SU-DHL-6 (cell line): ENCODE data around the gene DOCK1.

Source experiments
- H2AFZ ChIP-seq: fragments of 200-600 bp; sonication (generic); 2 replicates; pipeline ENCODE4 v1.6.1; 2014; ENCODE audit warnings: low read depth, mild to moderate bottlenecking, moderate library complexity, mixed read lengths, antibody characterized with exemption, low read length; ENCODE audit not compliant: severe bottlenecking
- H3F3A ChIP-seq: fragments of 200-600 bp; shearing (Covaris generic); 2 replicates; pipeline ENCODE4 v1.6.0; 2016; ENCODE audit warnings: antibody characterized with exemption, mild to moderate bottlenecking; ENCODE audit not compliant: insufficient read depth
- H3K27ac ChIP-seq: fragments of 200-600 bp; sonication (generic); 2 replicates; pipeline ENCODE4 v1.5.1; 2016; ENCODE audit warnings: low read depth, mild to moderate bottlenecking, low read length, moderate library complexity, mixed read lengths
- H3K27me3 ChIP-seq: fragments of 200-600 bp; sonication (generic), shearing (Covaris generic); 2 replicates; pipeline ENCODE4 v1.6.0; 2014; ENCODE audit warnings: mild to moderate bottlenecking, low read length
- H3K36me3 ChIP-seq: fragments of 200-600 bp; sonication (generic); 2 replicates; pipeline ENCODE4 v1.6.1; 2014; ENCODE audit warnings: mild to moderate bottlenecking, low read length, mixed read lengths
- H3K4me2 ChIP-seq: fragments of 300-600, 200-600 bp; shearing (Covaris generic), sonication (generic); 2 replicates; pipeline ENCODE4 v1.6.0; 2014; ENCODE audit warnings: low read length, low read depth, mild to moderate bottlenecking; ENCODE audit not compliant: poor library complexity, severe bottlenecking
- H3K4me3 ChIP-seq: fragments of 200-600 bp; sonication (generic); 2 replicates; pipeline ENCODE4 v1.5.1; 2014; ENCODE audit warnings: antibody characterized with exemption, low read length, mild to moderate bottlenecking, mixed read lengths; ENCODE audit not compliant: insufficient read depth, poor library complexity, severe bottlenecking
- H3K79me2 ChIP-seq: fragments of 200-600 bp; sonication (generic); 2 replicates; pipeline ENCODE4 v1.6.1; 2014; ENCODE audit warnings: mild to moderate bottlenecking, low read length, moderate library complexity; ENCODE audit not compliant: insufficient read depth
- H3K9ac ChIP-seq: fragments of 200-600 bp; sonication (generic); 2 replicates; pipeline ENCODE4 v1.7.0; 2014; ENCODE audit warnings: mild to moderate bottlenecking, low read length
- H3K9me2 ChIP-seq: fragments of 200-600 bp; sonication (generic); replicated peaks from 2 replicates; pipeline ENCODE4 v1.6.1; 2014; ENCODE audit warnings: low read length; ENCODE audit not compliant: insufficient read depth
- H3K9me3 ChIP-seq: fragments of 200-600 bp; sonication (generic); 2 replicates; pipeline ENCODE4 v1.6.1; 2014; ENCODE audit warnings: low read length, mixed read lengths; ENCODE audit not compliant: insufficient read depth
- H4K20me1 ChIP-seq: fragments of 200-600 bp; sonication (generic); 2 replicates; pipeline ENCODE4 v1.6.1; 2014; ENCODE audit warnings: low read depth, mild to moderate bottlenecking, antibody characterized with exemption, low read length, moderate library complexity, mixed read lengths
- CTCF ChIP-seq: fragments of 200-600 bp; sonication (generic); IDR thresholded peaks from one replicate; pipeline ENCODE4 v1.5.1; 2017; ENCODE audit warnings: antibody characterized with exemption, mild to moderate bottlenecking, low read length, moderate library complexity; ENCODE audit not compliant: insufficient read depth, poor library complexity, severe bottlenecking
- EZH2phosphoT487 ChIP-seq: fragments of 200-600 bp; sonication (generic), shearing (Covaris generic); conservative IDR thresholded peaks from 2 replicates; pipeline ENCODE4 v1.6.1; 2018; ENCODE audit warnings: mild to moderate bottlenecking, antibody characterized with exemption, low read length, moderate library complexity, mixed read lengths

DOCK1 gene

DNA sequence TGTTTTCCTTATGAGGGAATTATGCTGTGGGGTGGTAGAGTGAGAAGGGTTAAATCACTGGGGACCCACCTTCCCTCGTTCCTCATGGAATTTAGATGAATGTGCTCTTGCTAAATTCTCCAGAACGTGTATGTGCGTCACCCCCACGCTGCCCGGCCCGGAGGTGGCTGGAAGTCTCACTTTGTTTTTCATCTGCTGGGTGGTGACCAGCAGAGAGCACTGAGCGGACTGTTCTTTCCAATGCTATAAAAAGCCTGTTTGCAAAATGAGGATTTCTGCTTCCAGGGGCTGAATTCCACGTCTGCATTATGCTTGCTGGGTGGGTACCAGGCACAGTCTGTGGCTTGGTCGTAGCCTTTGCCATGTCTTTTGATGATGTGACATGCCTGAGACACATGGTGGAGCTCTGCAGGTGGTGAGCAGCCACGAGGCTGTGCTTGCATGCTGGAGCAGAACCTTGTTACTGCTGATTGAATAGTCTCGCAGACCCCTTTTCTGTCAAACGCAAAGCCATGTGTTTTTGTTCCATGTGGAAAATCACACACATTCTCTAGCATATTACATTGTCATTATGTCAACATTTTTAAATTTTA is 323.1 kb downstream of the DOCK1 start:
- H3K36me3 ChIP-seq: no peaks in the 10 kb centered on the region
- no peaks in the 10 kb centered on the region for H3K9me2 ChIP-seq
- H3K27me3 ChIP-seq: no peaks in the 10 kb centered on the region
- no peak for TF ChIP-seq EZH2phosphoT487
- TF ChIP-seq CTCF: no peak
- no peak overlapping the region for H3K9ac ChIP-seq
- H3K9me3 ChIP-seq: no peaks in the 10 kb centered on the region
- no peak overlapping the region for H3K4me2 ChIP-seq
- H4K20me1 ChIP-seq: no peaks in the 10 kb centered on the region
- H3F3A ChIP-seq: no peaks in the 10 kb centered on the region
- H3K4me3 ChIP-seq: no peak overlapping the region
- no peak overlapping the region for H2AFZ ChIP-seq
- no peak overlapping the region for H3K27ac ChIP-seq
- H3K79me2 ChIP-seq: no peaks in the 10 kb centered on the region

GRCh38 chr10:127234306-127234800 is 329.1 kb downstream of the DOCK1 start:
- Histone ChIP-seq H3K9me2 (no peaks in the 10 kb centered on the region), H4K20me1 (no peaks in the 10 kb centered on the region), H3K4me2 (no peak overlapping the region), H3K4me3 (no peak overlapping the region), H2AFZ (no peak overlapping the region), H3K9ac (no peak overlapping the region), H3F3A (no peaks in the 10 kb centered on the region), H3K79me2 (no peaks in the 10 kb centered on the region), H3K9me3 (no peaks in the 10 kb centered on the region), H3K27me3 (no peaks in the 10 kb centered on the region), H3K27ac (no peak overlapping the region), H3K36me3 (no peaks in the 10 kb centered on the region)
- no peak for TF ChIP-seq CTCF
- no peak for TF ChIP-seq EZH2phosphoT487

- no peak overlapping the region for H3K27ac ChIP-seq
- no peak for TF ChIP-seq CTCF
- no peak for TF ChIP-seq EZH2phosphoT487
- no peak overlapping the region for H3K9ac ChIP-seq
- no peaks in the 10 kb centered on the region for H3K36me3 ChIP-seq
- H3K4me3 ChIP-seq: no peak overlapping the region
- H3K79me2 ChIP-seq: no peaks in the 10 kb centered on the region
- no peaks in the 10 kb centered on the region for H4K20me1 ChIP-seq
- no peak overlapping the region for H2AFZ ChIP-seq
- no peaks in the 10 kb centered on the region for H3K9me3 ChIP-seq
- no peaks in the 10 kb centered on the region for H3K27me3 ChIP-seq
- H3F3A ChIP-seq: no peaks in the 10 kb centered on the region
- no peaks in the 10 kb centered on the region for H3K9me2 ChIP-seq
- H3K4me2 ChIP-seq: no peak overlapping the region
Observed at GRCh38 chr10:127236266-127236665, 331.0 kb downstream of the DOCK1 start.
